Keratinocyte (primary cell): ENCODE results near the gene ARHGAP22. TPM values are rescaled to one million over a fixed set of nuclear protein-coding genes. Genes with fewer than 3 reads are reported as not detected.

ENCODE experiments used
- DNase-seq: peaks from one replicate; pipeline ENCODE4 v3.0.0-alpha.2; 2011; ENCODE audit warnings: low read depth, missing footprints, low spot score
- FAIRE-seq: peaks from 2 replicates; lab custom pipeline; 2011; peaks lifted over from hg19 to GRCh38; lab: Jason Lieb, UNC
- H2AFZ ChIP-seq: 2 replicates; pipeline ENCODE4 v1.6.0; 2012; ENCODE audit warnings: low read length, control low read depth, inconsistent platforms; ENCODE audit not compliant: control insufficient read depth
- H3K27ac ChIP-seq: 2 replicates; pipeline ENCODE4 v1.5.1; 2011; ENCODE audit warnings: low read length; ENCODE audit not compliant: control insufficient read depth, insufficient read depth
- H3K27me3 ChIP-seq: 3 replicates; pipeline ENCODE4 v1.6.0; 2011; ENCODE audit warnings: low read length; ENCODE audit not compliant: control insufficient read depth, insufficient read depth; ENCODE audit errors: extremely low read depth
- H3K36me3 ChIP-seq, 2 experiments: 2 replicates in 1 of 2; 3 replicates in 1 of 2; pipeline ENCODE4 v1.5.1; 2011; ENCODE audit warnings: low read length in 2 of 2, mild to moderate bottlenecking in 1 of 2; ENCODE audit not compliant: control insufficient read depth in 2 of 2, insufficient read depth in 2 of 2; ENCODE audit errors: extremely low read depth in 1 of 2
- H3K4me1 ChIP-seq: 3 replicates; pipeline ENCODE4 v1.5.1; 2011; ENCODE audit warnings: low read length; ENCODE audit not compliant: control insufficient read depth, insufficient read depth; ENCODE audit errors: extremely low read depth
- H3K4me2 ChIP-seq: 3 replicates; pipeline ENCODE4 v1.6.0; 2011; ENCODE audit warnings: low read depth, low read length; ENCODE audit not compliant: control insufficient read depth, insufficient read depth; ENCODE audit errors: extremely low read depth
- H3K4me3 ChIP-seq, 3 experiments: fragments of 200-600 bp in 1 of 3; sonication (generic) in 1 of 3; 2 replicates in 2 of 3; 3 replicates in 1 of 3; pipeline ENCODE4 v1.5.1; 2011 to 2016; ENCODE audit warnings: low read length in 3 of 3, mild to moderate bottlenecking in 3 of 3, control low read depth in 2 of 3, inconsistent platforms in 1 of 3, low read depth in 1 of 3, mixed read lengths in 1 of 3, mixed run types in 1 of 3, moderate library complexity in 1 of 3; ENCODE audit not compliant: control insufficient read depth in 2 of 3, insufficient read depth in 2 of 3; ENCODE audit errors: extremely low read depth in 1 of 3
- H3K79me2 ChIP-seq: 2 replicates; pipeline ENCODE4 v1.6.0; 2012; ENCODE audit warnings: low read length; ENCODE audit not compliant: control insufficient read depth, insufficient read depth
- H3K9ac ChIP-seq: 3 replicates; pipeline ENCODE4 v1.6.0; 2011; ENCODE audit warnings: low read length; ENCODE audit not compliant: control insufficient read depth, insufficient read depth; ENCODE audit errors: extremely low read depth
- H3K9me1 ChIP-seq: 3 replicates; pipeline ENCODE4 v1.6.0; 2011; ENCODE audit warnings: low read length; ENCODE audit not compliant: control insufficient read depth, insufficient read depth; ENCODE audit errors: extremely low read depth
- H3K9me3 ChIP-seq: 2 replicates; pipeline ENCODE4 v1.5.1; 2012; ENCODE audit warnings: low read depth, low read length; ENCODE audit not compliant: control insufficient read depth
- H4K20me1 ChIP-seq: 3 replicates; pipeline ENCODE4 v1.6.0; 2011; ENCODE audit warnings: low read length; ENCODE audit not compliant: control insufficient read depth, insufficient read depth; ENCODE audit errors: extremely low read depth
- EZH2 ChIP-seq: IDR thresholded peaks from one replicate; pipeline ENCODE4 v1.6.1; 2012; ENCODE audit warnings: inconsistent platforms, mild to moderate bottlenecking, low read length, moderate library complexity
- dilution Hi-C: fragments of 300-500 bp; cut with MboI; formaldehyde crosslinking; loops from one replicate; pipeline ENCODE4 v1.7.0; 2020; ENCODE audit warnings: low sequenced_read_pairs; ENCODE audit not compliant: extremely low pct_ligation_motif_present
- polyA plus RNA-seq, 5 experiments: library from polyadenylated mRNA; depleted of rRNA in 3 of 5; stranded (reverse) in 3 of 5; stranded (forward) in 1 of 5; unstranded in 1 of 5; fragments of >200 nt; gene quantifications; 1 replicate in 1 of 5; 2 replicates in 3 of 5; 3 replicates in 1 of 5; pipeline versions ENCODE4 v1.2.1 to v1.2.3, GENCODE V29; 2011 to 2012; ENCODE audit warnings: missing spikeins in 2 of 5, low read depth in 1 of 5, low replicate concordance in 1 of 5
- TF ChIP-seq, protein P1 (sequence below), 3 experiments: IDR thresholded peaks in 1 of 3; conservative IDR thresholded peaks in 1 of 3; optimal IDR thresholded peaks in 1 of 3; 2 replicates in 2 of 3; 3 replicates in 1 of 3; pipeline versions ENCODE3 to v1.5.1; 2011; ENCODE audit warnings: low read length in 3 of 3, mild to moderate bottlenecking in 3 of 3, moderate library complexity in 2 of 3, control low read depth in 1 of 3, inconsistent platforms in 1 of 3; ENCODE audit not compliant: insufficient read depth in 2 of 3; ENCODE audit errors: extremely low read depth in 1 of 3

The ARHGAP22 gene
- polyA plus RNA-seq, 1 donor (not counting 4 experiments of a cell fraction or from before 2014, with no cell fraction given) = 4.9 TPM

DNA sequence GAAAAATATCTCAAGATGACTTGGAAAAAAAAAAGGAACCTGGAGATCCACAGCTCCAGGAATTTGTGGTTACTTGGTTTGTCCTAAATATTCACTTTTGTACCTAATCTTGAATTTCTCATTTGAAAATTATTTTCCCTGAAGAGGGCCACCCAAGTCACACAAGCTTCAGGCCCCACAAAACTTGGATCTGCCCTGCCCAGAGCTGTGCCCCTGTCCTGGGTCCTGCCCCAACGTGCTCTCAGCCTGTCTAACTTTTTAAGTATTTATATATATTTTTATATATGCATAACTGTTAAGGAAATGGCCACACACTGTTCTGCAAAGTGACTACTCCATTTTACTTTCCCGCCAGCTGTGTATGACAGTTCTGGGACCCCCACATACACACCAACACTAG, 123.5 kb downstream of the ARHGAP22 start:
- peaks cover 10% of the 10 kb centered on the region for H3K27me3 ChIP-seq
- H3K9me1 ChIP-seq = no peaks in the 10 kb centered on the region
- H3K4me2 ChIP-seq = no peak overlapping the region
- H3K4me1 ChIP-seq = peaks cover 5% of the 10 kb centered on the region
- H3K79me2 ChIP-seq = no peaks in the 10 kb centered on the region
- no peak overlapping the region for H3K9ac ChIP-seq
- no peak overlapping the region for H3K27ac ChIP-seq
- no peaks in the 10 kb centered on the region for H3K36me3 ChIP-seq
- no peak for DNase-seq
- no peaks in the 10 kb centered on the region for H4K20me1 ChIP-seq
- H3K4me3 ChIP-seq = no peak overlapping the region
- no peak for TF ChIP-seq EZH2
- TF ChIP-seq, protein P1, sequence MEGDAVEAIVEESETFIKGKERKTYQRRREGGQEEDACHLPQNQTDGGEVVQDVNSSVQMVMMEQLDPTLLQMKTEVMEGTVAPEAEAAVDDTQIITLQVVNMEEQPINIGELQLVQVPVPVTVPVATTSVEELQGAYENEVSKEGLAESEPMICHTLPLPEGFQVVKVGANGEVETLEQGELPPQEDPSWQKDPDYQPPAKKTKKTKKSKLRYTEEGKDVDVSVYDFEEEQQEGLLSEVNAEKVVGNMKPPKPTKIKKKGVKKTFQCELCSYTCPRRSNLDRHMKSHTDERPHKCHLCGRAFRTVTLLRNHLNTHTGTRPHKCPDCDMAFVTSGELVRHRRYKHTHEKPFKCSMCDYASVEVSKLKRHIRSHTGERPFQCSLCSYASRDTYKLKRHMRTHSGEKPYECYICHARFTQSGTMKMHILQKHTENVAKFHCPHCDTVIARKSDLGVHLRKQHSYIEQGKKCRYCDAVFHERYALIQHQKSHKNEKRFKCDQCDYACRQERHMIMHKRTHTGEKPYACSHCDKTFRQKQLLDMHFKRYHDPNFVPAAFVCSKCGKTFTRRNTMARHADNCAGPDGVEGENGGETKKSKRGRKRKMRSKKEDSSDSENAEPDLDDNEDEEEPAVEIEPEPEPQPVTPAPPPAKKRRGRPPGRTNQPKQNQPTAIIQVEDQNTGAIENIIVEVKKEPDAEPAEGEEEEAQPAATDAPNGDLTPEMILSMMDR (optimal IDR thresholded peaks at IDR 0.05 in 1 of 3, IDR thresholded peaks at IDR 0.05 in 1 of 3, conservative IDR thresholded peaks at IDR 0.05 in 1 of 3; ENCODE audit: extremely low read depth in 1 of 3, insufficient read depth in 2 of 3, low read length in 3 of 3) = no peak
- no peak for FAIRE-seq
- no peak overlapping the region for H2AFZ ChIP-seq
- H3K9me3 ChIP-seq = no peaks in the 10 kb centered on the region
- dilution Hi-C loops = no loop called here

DNA sequence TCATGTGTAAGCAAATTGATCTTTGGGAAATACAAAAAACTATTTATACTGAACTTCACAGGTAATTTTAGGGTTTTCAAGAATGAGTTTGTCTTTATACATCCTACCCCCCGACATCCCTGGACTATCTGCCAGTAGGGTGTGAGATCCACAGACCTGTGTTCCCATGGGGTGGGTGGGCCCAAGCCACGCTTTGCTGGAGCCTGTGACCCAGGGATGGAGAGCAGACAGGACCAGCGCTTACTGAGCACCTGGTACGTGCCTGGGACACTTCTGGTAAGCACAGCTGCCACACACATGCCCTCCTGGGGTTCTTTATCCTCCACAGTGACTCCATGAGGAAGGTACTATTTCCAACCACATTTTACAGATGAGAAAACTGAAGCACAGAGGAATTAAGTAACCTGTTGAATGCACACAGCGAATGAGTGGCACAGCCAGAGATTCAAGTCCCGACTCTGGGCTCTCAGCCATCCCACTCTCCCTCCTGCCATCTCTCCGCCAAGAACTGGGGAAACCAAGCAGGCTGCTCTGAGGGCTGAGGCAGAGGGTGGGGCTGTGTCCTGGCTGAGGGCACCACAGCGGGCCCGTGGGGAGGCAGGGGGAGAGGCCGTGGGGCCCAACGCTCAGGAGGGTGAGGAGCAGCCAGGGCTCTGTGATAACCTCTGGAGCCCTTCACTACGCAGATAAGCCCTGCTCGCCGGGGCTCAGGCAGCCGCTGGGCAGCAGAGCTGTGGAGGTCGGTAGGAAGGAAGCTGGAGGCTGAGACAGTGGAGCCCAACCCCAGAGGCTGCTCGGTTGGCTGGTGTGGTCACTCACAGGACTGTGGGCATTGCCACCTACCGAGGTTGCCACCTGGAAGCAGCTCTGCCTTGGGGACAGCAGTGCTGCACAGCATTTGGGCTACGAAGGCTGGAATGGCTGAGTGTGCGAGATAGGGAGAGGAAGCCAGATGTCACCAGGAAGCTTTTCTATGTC, 124.2 kb downstream of the ARHGAP22 start:
- Histone ChIP-seq H3K27me3 (peaks cover 10% of the 10 kb centered on the region), H3K4me2 (no peak overlapping the region), H4K20me1 (no peaks in the 10 kb centered on the region), H3K4me1 (peaks cover 6% of the 10 kb centered on the region), H3K9me3 (no peaks in the 10 kb centered on the region), H3K9ac (no peak overlapping the region), H3K4me3 (no peak overlapping the region), H3K79me2 (no peaks in the 10 kb centered on the region), H3K9me1 (no peaks in the 10 kb centered on the region), H2AFZ (no peak overlapping the region), H3K27ac (no peak overlapping the region), H3K36me3 (no peaks in the 10 kb centered on the region)
- no peak for FAIRE-seq
- TF ChIP-seq, protein P1 (optimal IDR thresholded peaks at IDR 0.05 in 1 of 3, IDR thresholded peaks at IDR 0.05 in 1 of 3, conservative IDR thresholded peaks at IDR 0.05 in 1 of 3; ENCODE audit: extremely low read depth in 1 of 3, insufficient read depth in 2 of 3, low read length in 3 of 3) = no peak
- no peak for TF ChIP-seq EZH2
- dilution Hi-C loops = no loop called here
- no peak for DNase-seq
